Right renal cortex interstitium (tissue), 3 donors: ENCODE data around the gene EFCC1. TPM values are rescaled to one million over a fixed set of nuclear protein-coding genes. Genes with fewer than 3 reads are reported as not detected.
A peak's percentile ranks its signal among the peaks of the same experiment; 100 is the strongest.

ENCODE experiments used
- DNase-seq, 3 donors: peaks; one replicate each; pipeline ENCODE4 v3.0.0-alpha.2; 2013; ENCODE audit warnings: low read depth in 3 of 3, low spot score in 2 of 3
- polyA plus RNA-seq, 3 donors: library from polyadenylated mRNA; unstranded; fragments of 120-200 nt; gene quantifications; one replicate each; pipeline ENCODE4 v1.2.1, GENCODE V29; 2013; ENCODE audit not compliant: insufficient read length in 3 of 3

The EFCC1 gene
- polyA plus RNA-seq, 3 donors, result 2.2 to 3.0 (median 2.3) TPM

- DNase-seq, result no peak
Observed at GRCh38 chr3:129014148-129014547, 13.0 kb downstream of the EFCC1 start.

- no peak for DNase-seq
Observed at GRCh38 chr3:129014793-129015345, 13.8 kb downstream of the EFCC1 start.

GRCh38 chr3:129015388-129016105, 14.4 kb downstream of the EFCC1 start:
- no peak for DNase-seq

- no peak for DNase-seq
Observed at GRCh38 chr3:129016356-129016719, 15.2 kb downstream of the EFCC1 start.

- DNase-seq, result no peak
Observed at GRCh38 chr3:129016720-129017483, 15.8 kb downstream of the EFCC1 start.

- no peak for DNase-seq
Observed at GRCh38 chr3:129017484-129017899, 16.4 kb downstream of the EFCC1 start.

GRCh38 chr3:129018271-129018670, 17.2 kb downstream of the EFCC1 start:
- no peak for DNase-seq

- DNase-seq, result no peak
Observed at GRCh38 chr3:129018751-129019150, 17.6 kb downstream of the EFCC1 start.

- no peak for DNase-seq
Observed at GRCh38 chr3:129019266-129019665, 18.2 kb downstream of the EFCC1 start.

- DNase-seq, result no peak
Observed at GRCh38 chr3:129020691-129021090, 19.6 kb downstream of the EFCC1 start.

GRCh38 chr3:129021140-129021551, 20.0 kb downstream of the EFCC1 start:
- DNase-seq, result no peak

GRCh38 chr3:129022114-129023007, 21.3 kb downstream of the EFCC1 start:
- DNase-seq, result peak in 2 of 3 donors; percentile 60 to 68

- no peak for DNase-seq
Observed at GRCh38 chr3:129023008-129023358, 21.9 kb downstream of the EFCC1 start.

- DNase-seq, result no peak
Observed at GRCh38 chr3:129023909-129024308, 22.8 kb downstream of the EFCC1 start.

GRCh38 chr3:129025108-129025507, 24.0 kb downstream of the EFCC1 start:
- DNase-seq, result no peak

- no peak for DNase-seq
Observed at GRCh38 chr3:129025691-129026435, 24.8 kb downstream of the EFCC1 start.

GRCh38 chr3:129026728-129027543, 25.8 kb downstream of the EFCC1 start:
- peak; percentile 61 to 84 (median 76) for DNase-seq

- no peak for DNase-seq
Observed at GRCh38 chr3:129027544-129027880, 26.4 kb downstream of the EFCC1 start.

GRCh38 chr3:129028866-129029265, 27.8 kb downstream of the EFCC1 start:
- DNase-seq, result no peak
